ENCODE measurements around the gene CELF2. TPM values are rescaled to one million over a fixed set of nuclear protein-coding genes. Genes with fewer than 3 reads are reported as not detected.
"Not testable (repeated sequence)": the region's sequence is repeated elsewhere in the genome, so short reads cannot be mapped to it uniquely, and the experiment has no call there.

The CELF2 gene
- total RNA-seq, 2 donors from 2014 or later, result 139 to 146 TPM

DNA sequence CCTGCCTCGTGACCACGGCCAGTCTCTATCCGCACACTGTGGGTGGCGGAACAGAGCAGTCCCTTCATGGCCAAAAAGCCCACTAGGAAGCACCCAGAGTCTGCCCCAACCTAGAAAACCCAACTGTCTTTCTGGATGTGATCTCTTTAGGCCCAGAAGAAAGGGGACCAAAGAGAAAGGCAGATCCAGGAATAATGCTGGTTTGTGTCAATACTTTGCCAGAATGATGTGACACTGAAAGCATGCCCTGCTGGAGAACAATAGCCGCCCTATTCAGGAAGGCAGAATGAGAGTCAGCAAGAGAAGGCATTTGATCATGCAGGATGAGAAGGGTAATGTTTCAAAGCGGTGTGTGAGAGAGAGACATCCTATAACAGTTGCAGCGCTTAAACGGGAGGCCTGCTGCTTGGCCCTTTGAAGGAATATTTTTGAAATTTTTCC, 319.1 kb downstream of the CELF2 start:
- Mint-ChIP-seq H3K4me1 (peaks cover 5% of the 10 kb centered on the region), H3K9me3 (no peaks in the 10 kb centered on the region), H3K27ac (peak overlapping the region; percentile 76), H3K27me3 (no peaks in the 10 kb centered on the region), H3K36me3 (ENCODE audit: low read depth) (peaks cover 51% of the 10 kb centered on the region), H3K4me3 (no peak overlapping the region)
- no peak for ATAC-seq (replicated peaks)

DNA sequence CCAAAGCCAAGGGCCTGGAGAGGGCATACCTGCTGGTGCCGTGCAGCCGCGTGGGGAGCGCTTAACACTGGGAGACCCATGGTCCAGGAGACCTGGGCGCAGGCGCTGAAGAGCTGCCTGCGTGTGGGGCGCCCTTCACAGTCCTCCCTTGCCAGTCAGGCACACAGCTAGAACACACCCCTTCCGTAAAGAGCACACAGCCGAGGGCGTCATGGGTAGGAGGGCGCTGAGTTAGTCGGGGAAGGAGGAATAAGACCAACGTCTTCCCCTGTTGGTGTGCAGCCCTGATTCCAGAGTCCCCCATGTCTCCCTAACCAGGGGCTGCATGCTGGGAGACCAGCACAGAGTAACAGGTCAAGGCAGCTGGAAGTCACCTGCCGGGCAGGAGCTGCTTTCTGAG, 319.8 kb downstream of the CELF2 start:
- Mint-ChIP-seq H3K9me3 (no peaks in the 10 kb centered on the region), H3K36me3 (ENCODE audit: low read depth) (peaks cover 43% of the 10 kb centered on the region), H3K27me3 (no peaks in the 10 kb centered on the region), H3K4me1 (peaks cover 10% of the 10 kb centered on the region), H3K4me3 (no peak overlapping the region), H3K27ac (peak overlapping the region; percentile 76)
- ATAC-seq (replicated peaks), result peak; percentile 51

- Mint-ChIP-seq H3K36me3 (ENCODE audit: low read depth) (peaks cover 36% of the 10 kb centered on the region), H3K27ac (peak overlapping the region; percentile 76), H3K9me3 (no peaks in the 10 kb centered on the region), H3K27me3 (no peaks in the 10 kb centered on the region), H3K4me1 (peaks cover 5% of the 10 kb centered on the region), H3K4me3 (no peak overlapping the region)
- no peak for ATAC-seq (replicated peaks)
These were observed 320.6 kb downstream of the CELF2 start for GRCh38 chr10:11338160-11338844.

DNA sequence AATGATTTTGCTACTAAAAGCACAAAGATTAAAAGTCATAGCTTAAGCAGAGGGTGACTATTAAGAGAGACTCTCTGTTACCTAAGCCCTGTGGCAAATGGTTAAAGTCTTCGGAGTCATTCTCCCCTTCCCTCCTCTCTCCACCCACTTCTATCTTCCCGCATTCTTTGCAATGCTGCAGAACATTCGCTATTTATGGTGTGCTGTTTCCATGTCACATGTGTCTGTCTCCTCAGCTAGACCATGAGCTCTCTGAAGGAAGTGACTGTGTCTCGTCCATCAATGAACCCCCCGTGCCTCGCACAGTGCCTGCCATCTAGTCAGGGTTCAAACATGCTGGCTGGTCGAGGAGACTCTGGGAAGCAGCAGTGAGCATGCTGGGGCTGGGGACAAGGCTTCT, 321.3 kb downstream of the CELF2 start:
- H3K36me3 Mint-ChIP-seq (ENCODE audit: low read depth), result peaks cover 28% of the 10 kb centered on the region
- no peaks in the 10 kb centered on the region for H3K9me3 Mint-ChIP-seq
- no peaks in the 10 kb centered on the region for H3K27me3 Mint-ChIP-seq
- H3K4me1 Mint-ChIP-seq, result peaks cover 5% of the 10 kb centered on the region
- no peak overlapping the region for H3K4me3 Mint-ChIP-seq
- no peak overlapping the region for H3K27ac Mint-ChIP-seq
- no peak for ATAC-seq (replicated peaks)

- Mint-ChIP-seq H3K36me3 (ENCODE audit: low read depth) (peaks cover 22% of the 10 kb centered on the region), H3K4me1 (peaks cover 5% of the 10 kb centered on the region), H3K27ac (no peak overlapping the region), H3K9me3 (no peaks in the 10 kb centered on the region), H3K27me3 (no peaks in the 10 kb centered on the region), H3K4me3 (no peak overlapping the region)
- no peak for ATAC-seq (replicated peaks)
These were observed 322.0 kb downstream of the CELF2 start for GRCh38 chr10:11339660-11340059.

DNA sequence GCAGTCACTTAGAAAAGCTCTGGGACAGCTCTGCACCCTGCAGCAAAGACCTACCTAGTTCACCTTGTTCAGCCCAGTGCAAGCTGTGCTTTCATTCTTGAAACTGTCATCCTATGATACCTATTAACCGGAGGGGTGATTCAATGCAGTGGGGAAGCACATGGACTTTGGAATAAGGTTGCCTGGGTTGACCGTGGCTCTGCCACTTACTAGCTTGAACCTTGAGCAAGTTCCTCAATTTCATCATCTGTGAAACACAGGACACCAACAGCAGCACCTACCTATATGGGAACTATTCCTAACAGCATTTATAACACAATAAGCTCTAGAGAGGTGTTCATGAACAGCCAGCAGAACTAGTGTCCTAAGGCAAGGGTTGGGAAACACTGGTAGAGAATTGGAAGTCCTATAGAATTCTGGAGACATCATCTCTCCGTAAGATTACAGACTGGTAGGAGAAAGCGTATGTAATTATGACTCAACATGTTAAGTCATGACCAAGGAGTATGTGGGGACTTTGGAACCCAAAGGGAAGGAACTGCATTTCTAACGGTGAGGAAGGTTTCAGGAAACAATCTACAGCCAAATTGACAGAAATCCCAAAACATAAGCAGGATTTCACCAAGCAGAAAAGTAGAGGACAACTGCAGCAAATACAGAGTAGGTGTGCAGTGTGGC, 323.8 kb downstream of the CELF2 start:
- no peak overlapping the region for H3K4me3 Mint-ChIP-seq
- ATAC-seq (replicated peaks), result no peak
- no peaks in the 10 kb centered on the region for H3K27me3 Mint-ChIP-seq
- peaks cover 12% of the 10 kb centered on the region for H3K36me3 Mint-ChIP-seq (ENCODE audit: low read depth)
- H3K27ac Mint-ChIP-seq, result no peak overlapping the region
- H3K4me1 Mint-ChIP-seq, result peaks cover 5% of the 10 kb centered on the region
- H3K9me3 Mint-ChIP-seq, result no peaks in the 10 kb centered on the region

- peaks cover 5% of the 10 kb centered on the region for H3K4me1 Mint-ChIP-seq
- H3K4me3 Mint-ChIP-seq, result no peak overlapping the region
- H3K27ac Mint-ChIP-seq, result no peak overlapping the region
- no peaks in the 10 kb centered on the region for H3K36me3 Mint-ChIP-seq (ENCODE audit: low read depth)
- no peak for ATAC-seq (replicated peaks)
- H3K27me3 Mint-ChIP-seq, result no peaks in the 10 kb centered on the region
- H3K9me3 Mint-ChIP-seq, result peaks cover 4% of the 10 kb centered on the region
These were observed 326.4 kb downstream of the CELF2 start for GRCh38 chr10:11344081-11344480.

GRCh38 chr10:11344550-11344949, 326.9 kb downstream of the CELF2 start:
- Mint-ChIP-seq H3K36me3 (ENCODE audit: low read depth) (no peaks in the 10 kb centered on the region), H3K27me3 (no peaks in the 10 kb centered on the region), H3K27ac (no peak overlapping the region), H3K4me3 (peak overlapping the region; percentile 57), H3K4me1 (peaks cover 5% of the 10 kb centered on the region), H3K9me3 (peaks cover 4% of the 10 kb centered on the region)
- peak; percentile 52 for ATAC-seq (replicated peaks)

GRCh38 chr10:11345224-11346054, 327.8 kb downstream of the CELF2 start:
- no peaks in the 10 kb centered on the region for H3K36me3 Mint-ChIP-seq (ENCODE audit: low read depth)
- peak; percentile 54 for ATAC-seq (replicated peaks)
- H3K9me3 Mint-ChIP-seq, result peaks cover 4% of the 10 kb centered on the region
- peak overlapping the region; percentile 57 for H3K4me3 Mint-ChIP-seq
- peaks cover 5% of the 10 kb centered on the region for H3K4me1 Mint-ChIP-seq
- H3K27me3 Mint-ChIP-seq, result no peaks in the 10 kb centered on the region
- H3K27ac Mint-ChIP-seq, result no peak overlapping the region

DNA sequence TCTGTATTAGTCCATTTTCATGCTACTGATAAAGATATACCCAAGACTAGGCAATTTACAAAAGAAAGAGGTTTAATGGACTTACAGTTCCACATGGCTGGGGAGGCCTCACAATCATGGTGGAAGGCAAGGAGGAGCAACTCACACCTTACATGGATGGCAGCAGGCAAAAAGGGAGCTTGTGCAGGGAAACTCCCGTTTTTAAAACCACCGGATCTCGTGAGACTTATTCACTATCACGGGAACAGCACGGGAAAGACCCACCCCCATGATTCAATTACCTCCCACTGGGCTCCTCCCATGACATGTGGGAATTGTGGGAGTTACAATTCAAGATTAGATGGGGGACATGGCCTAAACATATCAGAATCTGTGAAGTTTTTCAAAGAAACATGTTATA, 329.9 kb downstream of the CELF2 start:
- H3K4me3 Mint-ChIP-seq; H3K4me1 Mint-ChIP-seq; ATAC-seq (replicated peaks); H3K27me3 Mint-ChIP-seq; H3K36me3 Mint-ChIP-seq (ENCODE audit: low read depth); H3K27ac Mint-ChIP-seq; H3K9me3 Mint-ChIP-seq: not testable (repeated sequence)

- H3K9me3 Mint-ChIP-seq, result peaks cover 4% of the 10 kb centered on the region
- no peaks in the 10 kb centered on the region for H3K27me3 Mint-ChIP-seq
- no peaks in the 10 kb centered on the region for H3K36me3 Mint-ChIP-seq (ENCODE audit: low read depth)
- no peak for ATAC-seq (replicated peaks)
- H3K4me3 Mint-ChIP-seq, result no peak overlapping the region
- H3K27ac Mint-ChIP-seq, result no peak overlapping the region
- no peaks in the 10 kb centered on the region for H3K4me1 Mint-ChIP-seq
These were observed 334.1 kb downstream of the CELF2 start for GRCh38 chr10:11351801-11352200.

DNA sequence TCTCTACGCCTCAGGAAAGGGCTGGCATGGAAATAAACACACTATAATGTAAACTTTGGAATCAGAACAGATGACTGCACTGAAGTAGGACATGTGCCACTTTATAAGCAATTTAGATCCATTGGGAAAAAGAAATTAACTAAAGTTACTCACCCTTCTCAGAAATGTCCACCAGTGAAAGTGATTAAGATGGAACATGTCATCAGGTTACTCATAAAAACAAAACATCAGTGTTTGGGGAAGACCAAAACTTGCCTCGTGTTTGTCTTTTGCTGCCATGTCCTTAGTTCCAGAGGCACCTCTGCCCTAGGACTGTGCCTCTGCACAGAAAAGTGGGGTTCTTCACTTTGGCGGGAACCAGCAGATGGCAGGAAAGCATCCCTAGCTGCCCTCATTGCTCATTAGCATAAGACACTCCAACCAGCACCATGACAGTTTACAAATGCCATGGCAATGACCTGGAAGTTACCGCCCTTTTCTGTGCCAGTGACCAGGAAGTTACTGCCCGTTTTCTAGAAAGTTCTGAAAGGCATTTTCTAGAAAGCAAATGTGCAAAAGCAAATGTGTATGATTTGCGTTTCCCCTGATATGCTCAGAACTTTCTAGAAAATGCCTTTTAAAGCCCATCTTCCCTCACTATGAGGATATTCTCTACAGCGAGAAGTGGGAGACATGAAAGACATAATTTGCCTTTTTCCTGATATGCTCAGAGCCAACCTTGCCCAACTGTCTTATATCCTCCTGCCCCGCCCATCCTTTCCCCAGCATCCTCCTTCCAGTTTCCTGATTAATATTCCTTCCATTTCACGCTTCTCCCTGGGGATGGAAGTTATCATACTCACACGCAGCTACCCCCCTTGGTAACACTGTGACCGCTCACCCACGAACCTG, 335.6 kb downstream of the CELF2 start:
- peak; percentile 48 for ATAC-seq (replicated peaks)
- Mint-ChIP-seq H3K4me3 (no peak overlapping the region), H3K27ac (no peak overlapping the region), H3K4me1 (no peaks in the 10 kb centered on the region), H3K36me3 (ENCODE audit: low read depth) (no peaks in the 10 kb centered on the region), H3K9me3 (peaks cover 4% of the 10 kb centered on the region), H3K27me3 (no peaks in the 10 kb centered on the region)

- no peak overlapping the region for H3K4me3 Mint-ChIP-seq
- H3K27me3 Mint-ChIP-seq, result no peaks in the 10 kb centered on the region
- H3K4me1 Mint-ChIP-seq, result no peaks in the 10 kb centered on the region
- no peaks in the 10 kb centered on the region for H3K36me3 Mint-ChIP-seq (ENCODE audit: low read depth)
- H3K27ac Mint-ChIP-seq, result no peak overlapping the region
- peak; percentile 56 for ATAC-seq (replicated peaks)
- peaks cover 9% of the 10 kb centered on the region for H3K9me3 Mint-ChIP-seq
These were observed 337.2 kb downstream of the CELF2 start for GRCh38 chr10:11354823-11355222.

DNA sequence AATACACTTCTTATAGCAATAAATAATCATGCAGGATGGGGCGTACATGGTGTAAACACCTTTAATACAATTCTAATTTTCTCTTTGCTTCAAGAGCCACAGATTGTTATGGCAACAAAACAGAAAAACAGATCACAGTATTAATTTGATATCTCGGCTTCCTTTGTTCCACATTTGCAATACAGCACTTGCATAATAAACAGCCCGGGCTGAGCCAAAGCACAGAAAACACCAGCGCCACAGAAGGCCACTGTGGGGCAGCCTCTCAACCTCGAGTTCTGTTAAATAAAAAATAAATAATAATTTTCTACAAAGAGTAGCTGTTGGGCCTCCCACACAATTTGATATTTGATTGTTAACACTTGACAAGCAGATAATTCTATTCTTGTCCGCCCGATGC, 337.9 kb downstream of the CELF2 start:
- H3K4me3 Mint-ChIP-seq, result no peak overlapping the region
- H3K27ac Mint-ChIP-seq, result no peak overlapping the region
- no peaks in the 10 kb centered on the region for H3K36me3 Mint-ChIP-seq (ENCODE audit: low read depth)
- no peaks in the 10 kb centered on the region for H3K27me3 Mint-ChIP-seq
- H3K4me1 Mint-ChIP-seq, result no peaks in the 10 kb centered on the region
- no peak for ATAC-seq (replicated peaks)
- H3K9me3 Mint-ChIP-seq, result peaks cover 9% of the 10 kb centered on the region

Measured in activated T-helper 17 cell treated with anti-CD3 and anti-CD28 coated beads, Interleukin-2, amount 50 U/mL, for 72 hours (primary cell).